ENCODE data around the gene PKP1.

Gene PKP1

DNA sequence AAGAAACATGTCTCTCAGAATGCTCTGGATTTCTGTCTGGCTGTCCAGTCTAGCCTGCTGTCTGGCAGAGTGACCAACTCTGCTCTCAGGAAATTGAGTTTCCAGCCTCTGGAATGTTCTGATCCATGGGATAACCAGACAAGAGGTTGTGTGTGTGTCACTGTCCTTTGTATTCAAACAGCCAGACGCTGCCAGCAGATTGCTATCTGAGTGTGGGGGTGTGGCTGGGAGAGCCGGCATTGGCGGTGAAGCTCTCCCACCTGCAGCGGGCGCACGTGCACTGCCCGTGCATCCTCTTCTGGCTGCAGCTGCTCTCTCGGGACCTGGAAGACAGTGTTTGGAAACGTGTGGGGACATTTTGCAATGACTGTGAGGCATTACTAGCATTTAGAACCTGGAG is 26.1 kb downstream of the PKP1 start:
- no peak for DNase-seq (ENCODE audit: low read depth in 2 of 2)

DNA sequence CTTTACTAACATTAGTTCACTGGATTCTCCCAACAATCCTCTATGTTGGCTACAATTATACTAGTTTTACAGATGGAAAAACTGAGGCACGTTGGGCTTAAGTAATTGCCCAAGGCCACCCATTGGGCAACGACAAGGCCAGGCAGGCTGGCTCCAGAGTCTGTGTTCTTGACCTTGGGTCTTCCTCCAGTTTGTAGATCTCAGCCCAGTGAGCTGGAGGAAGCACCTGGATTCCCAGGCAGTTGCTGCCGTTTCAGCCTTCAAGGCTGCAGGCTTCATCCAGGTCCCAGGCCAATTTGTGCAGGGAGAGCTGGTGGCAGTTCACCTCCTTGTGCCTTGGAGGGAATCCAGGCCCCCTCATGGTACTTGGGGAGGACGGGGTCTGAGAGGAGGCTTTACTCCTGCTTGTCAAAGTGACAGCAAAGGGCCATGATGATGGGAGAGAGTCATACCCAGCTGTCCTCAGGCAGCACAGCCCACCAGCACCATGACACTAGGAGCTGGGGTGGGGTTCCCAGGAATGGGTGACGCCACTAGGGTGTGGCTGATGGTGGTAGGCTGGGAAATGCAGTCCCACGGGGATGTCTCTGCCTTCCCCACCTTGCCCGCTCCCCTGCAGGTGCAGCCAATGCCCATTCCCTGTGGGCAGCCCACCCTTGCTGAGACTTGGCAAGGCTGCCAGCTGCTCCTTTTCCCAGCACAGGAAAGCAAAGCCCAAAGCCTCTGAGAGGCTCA is 27.1 kb downstream of the PKP1 start:
- DNase-seq (ENCODE audit: low read depth in 2 of 2) = no peak

DNA sequence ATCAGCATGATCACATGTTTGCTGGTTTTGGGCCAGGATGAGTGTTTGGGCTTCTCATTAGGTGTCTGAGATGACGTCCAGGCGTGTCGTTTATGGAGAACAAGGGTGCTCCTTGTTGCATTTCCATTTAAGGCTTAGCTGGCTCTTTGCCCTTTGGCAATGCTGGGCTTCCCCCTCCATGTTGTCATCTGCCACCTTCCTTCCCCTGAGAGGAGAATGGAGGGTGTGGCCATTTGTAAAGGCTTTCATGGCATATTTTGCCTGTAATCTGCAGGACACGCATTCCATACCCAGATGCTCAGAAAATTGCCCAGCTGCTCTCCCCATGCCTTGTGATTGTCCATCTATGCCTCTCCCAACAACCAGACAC is 27.7 kb downstream of the PKP1 start:
- no peak for DNase-seq (ENCODE audit: low read depth in 2 of 2)

DNA sequence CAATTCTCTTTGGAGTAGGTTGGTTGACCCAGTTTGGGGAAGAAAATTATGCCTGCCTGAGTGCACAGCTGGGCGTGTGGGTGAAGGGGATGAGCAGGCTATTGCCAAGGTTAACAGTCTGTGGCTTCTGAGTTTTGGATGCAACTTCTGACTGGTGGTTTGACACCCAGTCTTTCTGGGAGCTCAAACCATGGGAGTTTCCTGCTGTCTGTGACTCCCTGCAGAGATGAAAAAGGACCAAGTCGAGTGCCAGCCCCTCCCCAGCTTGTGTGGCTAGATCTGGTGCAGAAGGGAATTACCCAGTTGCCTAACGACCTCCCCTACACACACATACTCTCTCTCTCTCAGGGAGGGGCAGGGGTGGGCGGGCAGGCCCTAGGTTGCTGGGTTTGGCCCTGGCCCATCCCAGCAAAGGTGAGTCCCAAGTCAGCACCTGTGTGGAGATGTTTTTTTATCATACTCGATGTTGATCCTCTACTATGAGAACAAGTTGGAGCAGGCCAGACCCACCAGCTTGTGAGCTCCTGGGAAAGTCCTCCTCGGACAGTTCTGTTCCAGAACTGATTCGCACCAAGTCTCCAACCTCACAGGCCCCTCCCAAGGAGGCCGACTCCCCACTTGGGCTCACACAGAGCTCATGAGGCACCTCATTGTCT is 28.2 kb downstream of the PKP1 start:
- DNase-seq (ENCODE audit: low read depth in 2 of 2) = no peak

DNA sequence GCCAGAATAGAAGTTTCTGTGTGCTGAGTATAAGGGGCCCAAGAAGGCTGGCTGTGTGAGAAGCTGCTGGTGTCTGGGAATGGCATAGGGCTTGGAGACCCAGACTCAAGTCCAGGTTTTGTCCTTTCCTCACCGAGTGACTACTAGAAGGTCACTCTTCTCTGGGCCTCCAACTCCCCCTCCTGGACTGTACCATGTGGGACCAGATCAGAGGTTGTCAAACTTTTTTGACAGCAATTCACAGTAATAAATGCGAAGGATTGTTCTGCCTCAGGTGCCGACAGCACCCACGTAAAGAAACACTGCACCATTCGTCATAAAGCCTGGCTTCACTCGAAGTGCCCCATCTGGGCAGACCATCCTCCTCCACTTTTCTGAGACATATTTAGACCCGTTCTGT is 29.0 kb downstream of the PKP1 start:
- no peak for DNase-seq (ENCODE audit: low read depth in 2 of 2)

DNA sequence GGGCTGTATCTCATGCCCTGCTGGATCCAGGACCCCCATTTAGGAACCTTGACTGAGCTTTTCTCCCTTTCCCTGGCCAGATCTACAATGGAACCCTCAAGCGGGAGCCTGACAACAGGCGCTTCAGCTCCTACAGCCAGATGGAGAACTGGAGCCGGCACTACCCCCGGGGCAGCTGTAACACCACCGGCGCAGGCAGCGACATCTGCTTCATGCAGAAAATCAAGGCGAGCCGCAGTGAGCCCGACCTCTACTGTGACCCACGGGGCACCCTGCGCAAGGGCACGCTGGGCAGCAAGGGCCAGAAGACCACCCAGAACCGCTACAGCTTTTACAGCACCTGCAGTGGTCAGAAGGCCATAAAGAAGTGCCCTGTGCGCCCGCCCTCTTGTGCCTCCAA is 29.8 kb downstream of the PKP1 start:
- DNase-seq (ENCODE audit: low read depth in 2 of 2) = no peak

DNA sequence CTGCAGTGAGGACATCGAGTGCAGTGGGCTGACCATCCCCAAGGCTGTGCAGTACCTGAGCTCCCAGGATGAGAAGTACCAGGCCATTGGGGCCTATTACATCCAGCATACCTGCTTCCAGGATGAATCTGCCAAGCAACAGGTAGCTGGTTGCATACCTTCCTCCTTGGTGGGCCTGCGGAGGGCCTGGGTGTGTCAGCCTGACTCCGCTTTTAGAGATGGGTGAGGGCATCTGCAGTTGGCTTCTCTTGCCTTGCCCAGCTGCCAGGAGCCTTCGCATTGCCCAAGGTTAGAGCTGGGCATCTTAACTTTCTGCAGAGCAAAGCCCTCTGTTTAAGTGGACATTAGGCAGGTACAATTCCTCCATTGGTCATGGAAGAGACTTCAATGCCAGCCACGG is 33.2 kb downstream of the PKP1 start:
- no peak for DNase-seq (ENCODE audit: low read depth in 2 of 2)

DNA sequence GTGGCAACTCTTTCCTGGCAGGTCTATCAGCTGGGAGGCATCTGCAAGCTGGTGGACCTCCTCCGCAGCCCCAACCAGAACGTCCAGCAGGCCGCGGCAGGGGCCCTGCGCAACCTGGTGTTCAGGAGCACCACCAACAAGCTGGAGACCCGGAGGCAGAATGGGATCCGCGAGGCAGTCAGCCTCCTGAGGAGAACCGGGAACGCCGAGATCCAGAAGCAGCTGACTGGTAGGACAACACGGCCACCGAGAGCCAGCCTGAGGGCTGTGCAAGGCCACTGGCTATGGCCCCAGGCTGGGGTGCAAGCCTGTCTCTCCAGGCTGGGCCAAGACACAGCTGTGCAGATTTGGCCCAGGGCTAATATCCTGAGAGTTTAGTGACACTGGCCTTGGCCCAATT is 34.2 kb downstream of the PKP1 start:
- no peak for DNase-seq (ENCODE audit: low read depth in 2 of 2)

DNA sequence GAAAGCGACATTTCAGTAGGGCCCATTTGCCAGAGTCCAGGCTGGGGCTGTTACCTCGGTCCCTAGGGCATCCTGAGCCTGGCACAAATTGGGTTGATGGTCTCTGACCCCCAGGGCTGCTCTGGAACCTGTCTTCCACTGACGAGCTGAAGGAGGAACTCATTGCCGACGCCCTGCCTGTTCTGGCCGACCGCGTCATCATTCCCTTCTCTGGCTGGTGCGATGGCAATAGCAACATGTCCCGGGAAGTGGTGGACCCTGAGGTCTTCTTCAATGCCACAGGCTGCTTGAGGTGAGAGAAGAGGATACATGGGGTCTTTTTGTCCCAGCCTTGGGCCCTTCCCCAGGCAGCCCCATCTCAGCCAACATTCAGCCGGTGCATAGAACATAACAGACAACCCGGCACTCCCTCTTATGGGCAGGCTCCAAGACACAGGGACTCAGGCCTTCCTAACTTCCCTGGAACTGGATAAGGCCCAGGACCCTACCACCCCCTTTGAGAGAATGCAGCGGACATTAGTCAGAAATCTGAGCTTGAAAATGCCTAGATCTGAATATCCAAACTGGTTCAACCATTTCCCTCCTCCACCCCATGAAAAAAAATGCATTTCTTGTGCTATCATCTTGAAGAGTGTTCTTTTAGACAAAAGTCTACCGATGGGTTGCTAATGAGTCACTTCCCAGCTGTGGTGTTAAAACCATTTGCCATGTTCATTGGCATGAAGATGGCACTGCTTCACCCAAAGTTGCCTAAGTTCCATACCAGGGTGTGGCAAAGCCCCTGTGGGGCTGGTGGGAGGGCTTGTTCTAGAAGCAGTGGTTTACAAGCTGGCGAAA is 35.4 kb downstream of the PKP1 start:
- DNase-seq (ENCODE audit: low read depth in 2 of 2) = no peak

DNA sequence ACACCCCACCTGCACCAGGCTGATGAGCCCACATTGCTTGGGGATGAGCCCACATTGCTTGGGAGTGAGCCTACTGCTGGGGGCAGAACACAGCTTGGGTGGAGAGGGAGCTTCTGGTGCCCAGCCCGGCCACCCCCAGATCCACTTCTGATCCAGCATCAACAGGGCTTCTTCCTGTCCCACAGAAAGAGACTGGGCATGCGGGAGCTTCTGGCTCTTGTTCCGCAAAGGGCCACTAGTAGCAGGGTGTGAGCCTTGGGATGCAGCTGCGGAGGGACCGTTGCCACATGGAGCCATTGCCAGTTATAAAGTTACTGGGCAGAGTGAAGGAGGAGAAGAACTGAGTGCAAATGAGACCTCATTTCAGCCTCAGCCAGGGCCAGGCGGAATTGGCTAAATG is 36.3 kb downstream of the PKP1 start:
- DNase-seq (ENCODE audit: low read depth in 2 of 2) = no peak

DNA sequence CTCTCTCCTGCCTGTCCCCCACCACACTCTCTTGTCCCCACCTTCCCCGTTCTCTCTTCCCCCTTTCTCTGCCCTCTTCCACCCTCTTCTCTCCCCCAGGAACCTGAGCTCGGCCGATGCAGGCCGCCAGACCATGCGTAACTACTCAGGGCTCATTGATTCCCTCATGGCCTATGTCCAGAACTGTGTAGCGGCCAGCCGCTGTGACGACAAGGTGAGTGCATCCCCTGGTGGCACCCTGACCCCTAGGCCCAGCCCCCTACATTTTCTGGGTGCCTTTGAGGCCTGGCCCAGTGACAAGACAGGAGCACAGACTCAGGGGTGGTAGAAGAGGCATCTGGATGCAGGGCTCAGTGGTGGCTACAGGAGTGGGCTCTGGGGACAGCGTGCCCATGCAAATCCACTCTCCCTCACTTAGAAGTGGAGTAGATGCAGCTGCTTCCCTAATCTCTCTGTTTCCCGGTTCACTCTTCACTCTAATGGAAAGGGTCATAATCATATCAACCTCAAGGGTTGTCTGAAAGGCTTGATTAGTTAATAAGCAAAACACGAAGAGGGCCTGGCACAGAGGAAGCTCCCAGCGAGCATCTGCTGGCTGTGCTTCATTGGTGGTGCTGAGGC is 37.0 kb downstream of the PKP1 start:
- DNase-seq (ENCODE audit: low read depth in 2 of 2) = no peak

DNA sequence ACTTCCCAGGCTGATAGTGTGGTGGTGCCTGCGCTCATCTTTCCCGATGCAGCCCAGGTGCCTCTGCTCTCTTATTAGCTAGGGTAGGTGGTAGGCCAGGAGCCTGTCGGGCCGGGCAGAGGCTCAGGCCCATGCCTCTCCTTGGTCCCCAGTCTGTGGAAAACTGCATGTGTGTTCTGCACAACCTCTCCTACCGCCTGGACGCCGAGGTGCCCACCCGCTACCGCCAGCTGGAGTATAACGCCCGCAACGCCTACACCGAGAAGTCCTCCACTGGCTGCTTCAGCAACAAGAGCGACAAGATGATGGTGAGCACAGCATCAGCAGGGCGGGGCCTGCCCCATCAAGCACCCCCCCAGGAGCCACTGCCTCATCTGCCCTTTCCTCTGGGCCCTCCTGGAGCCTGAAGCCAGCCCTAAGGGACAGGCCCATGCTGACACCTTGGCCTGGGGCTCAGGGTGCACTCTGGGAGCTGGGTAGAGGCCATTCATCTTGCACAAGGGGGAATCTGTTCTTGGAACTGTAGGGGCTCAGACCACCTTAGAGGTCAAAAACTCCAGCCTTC is 38.6 kb downstream of the PKP1 start:
- DNase-seq (ENCODE audit: low read depth in 2 of 2) = no peak

DNA sequence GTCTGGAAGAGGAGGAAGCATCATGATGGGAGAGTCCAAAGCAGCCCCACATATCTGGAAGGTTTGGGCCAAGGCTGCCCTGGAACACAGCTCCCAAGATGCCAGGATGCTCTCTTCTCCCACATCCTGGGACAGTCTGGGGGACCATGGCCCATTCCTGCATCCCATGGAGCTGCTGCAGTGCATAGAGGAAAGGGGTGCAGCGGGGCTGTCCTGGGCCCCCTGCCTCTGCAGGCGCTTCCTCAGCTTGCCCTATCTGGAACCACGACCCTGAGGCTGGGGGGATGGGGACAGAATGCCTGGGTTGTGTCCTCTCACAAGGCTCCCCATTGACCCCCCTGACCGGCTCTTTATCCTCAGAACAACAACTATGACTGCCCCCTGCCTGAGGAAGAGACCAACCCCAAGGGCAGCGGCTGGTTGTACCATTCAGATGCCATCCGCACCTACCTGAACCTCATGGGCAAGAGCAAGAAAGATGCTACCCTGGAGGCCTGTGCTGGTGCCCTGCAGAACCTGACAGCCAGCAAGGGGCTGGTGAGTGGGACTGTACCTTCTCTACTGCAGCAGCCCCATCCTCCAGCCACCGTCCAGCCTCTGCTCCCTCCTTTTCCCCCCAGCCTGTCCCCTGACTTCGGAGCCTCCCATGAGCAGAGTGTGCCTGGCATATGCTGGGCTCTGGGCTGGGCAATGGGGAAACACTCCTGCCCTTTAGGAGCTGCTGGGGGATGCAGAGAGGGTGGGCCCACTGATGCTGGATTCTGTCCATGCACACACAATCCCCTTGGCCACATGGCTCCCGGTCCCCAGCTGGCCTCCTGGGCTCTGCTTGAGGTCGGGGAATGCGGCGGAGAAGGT is 39.6 kb downstream of the PKP1 start:
- DNase-seq (ENCODE audit: low read depth in 2 of 2) = no peak

DNA sequence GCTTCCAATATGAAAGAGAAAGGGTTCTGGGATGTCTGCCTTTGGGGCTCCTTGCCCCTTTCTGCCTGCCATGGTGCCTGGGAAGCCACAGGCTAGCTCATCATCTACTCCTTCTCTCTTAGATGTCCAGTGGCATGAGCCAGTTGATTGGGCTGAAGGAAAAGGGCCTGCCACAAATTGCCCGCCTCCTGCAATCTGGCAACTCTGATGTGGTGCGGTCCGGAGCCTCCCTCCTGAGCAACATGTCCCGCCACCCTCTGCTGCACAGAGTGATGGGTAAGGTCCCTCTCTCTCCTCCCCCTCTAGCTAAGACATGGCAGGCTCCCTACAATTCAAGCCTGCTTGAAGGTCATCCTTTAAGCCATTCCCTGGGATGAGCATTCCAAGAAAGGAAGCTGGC is 41.0 kb downstream of the PKP1 start:
- no peak for DNase-seq (ENCODE audit: low read depth in 2 of 2)

DNA sequence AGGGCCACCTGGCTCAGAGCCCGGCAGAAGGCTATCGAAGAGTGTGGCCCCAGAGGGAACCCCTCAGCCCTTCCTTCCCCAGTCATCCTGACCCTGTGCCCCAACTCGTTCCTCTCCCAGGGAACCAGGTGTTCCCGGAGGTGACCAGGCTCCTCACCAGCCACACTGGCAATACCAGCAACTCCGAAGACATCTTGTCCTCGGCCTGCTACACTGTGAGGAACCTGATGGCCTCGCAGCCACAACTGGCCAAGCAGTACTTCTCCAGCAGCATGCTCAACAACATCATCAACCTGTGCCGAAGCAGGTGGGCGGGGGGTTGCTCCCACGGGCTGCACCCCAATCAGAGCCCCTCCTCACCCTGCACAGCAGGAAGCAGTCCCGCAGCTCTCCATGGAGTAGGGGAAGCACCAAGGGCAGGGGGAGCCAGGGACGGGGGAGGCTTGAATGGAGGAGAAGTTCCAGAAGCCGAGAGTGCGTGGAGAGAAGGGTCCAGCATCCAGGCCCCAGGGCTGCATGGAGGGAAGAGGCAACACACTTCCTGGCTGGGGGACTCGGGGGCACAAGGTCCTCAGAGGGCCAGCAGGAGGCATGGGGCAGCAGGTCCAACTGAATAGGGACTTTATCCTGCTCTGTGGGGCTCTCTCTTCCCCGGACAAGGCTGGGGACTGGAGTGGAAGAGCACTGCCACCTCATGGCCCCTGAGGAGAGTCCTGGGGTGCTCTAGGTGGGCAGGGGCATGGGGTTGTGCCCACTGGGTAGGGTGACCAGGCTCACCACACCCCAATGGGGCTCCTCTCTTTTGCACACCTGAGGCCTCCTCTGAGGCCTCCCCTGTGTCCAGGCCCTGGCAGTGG is 41.7 kb downstream of the PKP1 start:
- no peak for DNase-seq (ENCODE audit: low read depth in 2 of 2)

DNA sequence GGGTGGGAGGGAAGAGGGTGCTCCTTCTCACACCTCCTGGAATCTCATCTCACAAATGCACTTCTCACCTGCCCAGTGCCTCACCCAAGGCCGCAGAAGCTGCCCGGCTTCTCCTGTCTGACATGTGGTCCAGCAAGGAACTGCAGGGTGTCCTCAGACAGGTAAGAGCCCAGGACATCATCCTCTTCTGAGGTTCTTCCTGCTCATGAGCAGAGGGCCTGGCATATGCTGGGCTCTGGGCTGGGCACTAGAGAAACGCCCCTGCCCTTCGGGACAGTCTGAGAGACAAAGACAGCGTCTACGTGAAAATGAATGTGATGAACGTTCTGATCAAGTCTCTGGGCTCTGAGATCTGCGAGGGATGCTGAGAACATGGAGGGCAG is 42.4 kb downstream of the PKP1 start:
- no peak for DNase-seq (ENCODE audit: low read depth in 2 of 2)

DNA sequence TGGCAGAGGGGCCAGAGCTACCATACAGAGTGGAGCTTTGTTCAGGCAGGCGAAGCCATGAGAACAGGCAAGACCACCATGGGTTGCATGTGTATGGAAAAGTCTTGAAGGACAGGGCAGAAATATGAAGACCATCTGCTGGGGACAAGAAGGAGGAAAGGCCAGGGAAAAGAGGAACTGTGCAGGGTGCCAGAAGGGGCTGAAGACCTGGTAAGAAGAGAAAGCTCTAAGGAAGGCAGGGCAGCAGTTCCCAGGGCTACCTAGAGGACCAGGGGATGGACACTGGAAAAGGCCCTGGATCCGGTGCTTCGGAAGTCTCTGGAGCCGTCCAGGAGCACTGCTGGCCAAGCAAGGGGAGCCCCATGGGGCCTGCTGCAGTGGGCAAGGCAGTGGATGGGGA is 43.4 kb downstream of the PKP1 start:
- DNase-seq (ENCODE audit: low read depth in 2 of 2) = no peak

DNA sequence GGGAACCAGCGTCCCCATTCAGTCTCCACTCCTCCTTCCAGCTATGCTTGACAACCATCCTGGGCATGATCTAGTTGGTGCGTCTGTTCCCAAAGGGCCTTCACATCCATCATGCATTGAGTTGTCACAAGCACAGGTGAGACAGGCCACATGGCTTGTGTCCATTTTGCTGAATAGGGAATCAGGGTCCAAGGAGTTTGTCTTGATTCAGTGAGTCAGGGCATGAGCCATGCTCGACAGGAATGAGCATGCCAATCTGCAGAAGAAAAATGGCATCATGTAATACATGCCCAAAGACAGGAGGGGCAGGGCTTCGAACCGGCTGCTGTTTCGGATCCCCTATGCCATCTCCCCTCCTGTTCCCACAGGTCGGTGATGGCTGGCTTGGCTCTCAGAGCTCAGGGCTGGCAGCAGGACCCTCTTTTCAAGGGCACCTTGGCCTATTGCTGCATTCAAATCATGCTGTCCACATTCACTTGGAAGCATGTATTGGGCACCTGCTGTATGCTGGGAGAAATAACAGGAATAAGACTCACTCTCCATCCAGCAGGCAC is 44.5 kb downstream of the PKP1 start:
- DNase-seq (ENCODE audit: low read depth in 2 of 2) = no peak

DNA sequence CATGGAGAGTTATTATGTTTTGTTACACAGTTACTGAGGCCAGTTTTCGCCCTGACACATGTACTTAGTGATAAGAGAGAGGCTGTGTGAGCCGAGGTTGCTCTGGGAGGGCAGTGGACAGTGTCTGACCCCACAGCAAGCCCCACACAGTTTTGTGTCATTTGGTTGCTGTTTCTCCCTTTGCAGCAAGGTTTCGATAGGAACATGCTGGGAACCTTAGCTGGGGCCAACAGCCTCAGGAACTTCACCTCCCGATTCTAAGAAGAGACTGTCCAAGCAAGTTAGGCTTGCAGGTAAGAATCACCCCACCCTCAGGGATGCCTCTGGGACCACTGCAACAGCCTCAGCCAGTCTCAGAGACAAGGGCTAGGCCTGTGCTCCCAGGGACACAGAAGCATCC is 45.3 kb downstream of the PKP1 start:
- DNase-seq (ENCODE audit: low read depth in 2 of 2) = no peak

DNA sequence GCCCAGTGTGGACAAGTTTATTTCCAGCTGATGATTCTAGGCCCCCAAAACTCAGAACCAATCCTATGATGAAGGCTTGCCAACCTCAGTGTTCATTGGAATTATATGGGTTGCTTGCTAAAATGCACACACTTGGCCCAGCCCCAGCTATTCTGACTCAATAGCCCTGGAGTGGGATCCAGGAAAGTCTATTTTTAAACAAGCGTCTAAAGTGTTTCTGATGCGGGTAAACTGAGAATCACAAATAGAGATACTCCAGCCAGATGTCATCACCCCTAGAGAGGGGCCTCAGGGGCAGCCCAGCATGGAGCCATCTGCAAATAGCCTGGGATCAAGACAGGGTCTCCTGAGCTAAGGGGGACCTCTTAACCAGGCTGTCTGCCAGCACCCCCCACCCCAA is 46.0 kb downstream of the PKP1 start:
- DNase-seq (ENCODE audit: low read depth in 2 of 2) = no peak
